GM18873 (cell line): Measurements from ENCODE around the gene CNKSR3.

Source experiments
- ATAC-seq: cut with Tn5 transposase; IDR thresholded peaks from one replicate; pipeline ENCODE4 v1.9.1; 2021; ENCODE audit warnings: mild to moderate bottlenecking, moderate library complexity, moderate number of reproducible peaks; ENCODE audit not compliant: unreplicated experiment, low FRiP score

The CNKSR3 gene

GRCh38 chr6:154390034-154390433, 120.5 kb downstream of the CNKSR3 start:
- no peak for ATAC-seq

- no peak for ATAC-seq
Measured at GRCh38 chr6:154388803-154389202, 121.7 kb downstream of the CNKSR3 start.

GRCh38 chr6:154386848-154387717, 123.4 kb downstream of the CNKSR3 start:
- ATAC-seq, result no peak

GRCh38 chr6:154384191-154384590, 126.3 kb downstream of the CNKSR3 start:
- no peak for ATAC-seq

GRCh38 chr6:154383273-154383672, 127.2 kb downstream of the CNKSR3 start:
- ATAC-seq, result no peak

- ATAC-seq, result no peak
Measured at GRCh38 chr6:154382740-154383139, 127.7 kb downstream of the CNKSR3 start.

GRCh38 chr6:154381548-154381947, 128.9 kb downstream of the CNKSR3 start:
- no peak for ATAC-seq

- ATAC-seq, result no peak
Measured at GRCh38 chr6:154380741-154381140, 129.7 kb downstream of the CNKSR3 start.

GRCh38 chr6:154379585-154379984, 130.9 kb downstream of the CNKSR3 start:
- no peak for ATAC-seq

GRCh38 chr6:154378518-154378917, 132.0 kb downstream of the CNKSR3 start:
- ATAC-seq, result no peak

- ATAC-seq, result no peak
Measured at GRCh38 chr6:154377726-154378125, 132.8 kb downstream of the CNKSR3 start.

GRCh38 chr6:154373971-154374370, 136.5 kb downstream of the CNKSR3 start:
- no peak for ATAC-seq

GRCh38 chr6:154371281-154371680, 139.2 kb downstream of the CNKSR3 start:
- no peak for ATAC-seq

GRCh38 chr6:154370545-154370944, 139.9 kb downstream of the CNKSR3 start:
- ATAC-seq, result no peak

- ATAC-seq, result no peak
Measured at GRCh38 chr6:154367839-154368695, 142.4 kb downstream of the CNKSR3 start.

GRCh38 chr6:154367336-154367735, 143.1 kb downstream of the CNKSR3 start:
- ATAC-seq, result no peak

- ATAC-seq, result no peak
Measured at GRCh38 chr6:154363821-154364220, 146.7 kb downstream of the CNKSR3 start.

- no peak for ATAC-seq
Measured at GRCh38 chr6:154361476-154361875, 149.0 kb downstream of the CNKSR3 start.

- no peak for ATAC-seq
Measured at GRCh38 chr6:154360476-154360875, 150.0 kb downstream of the CNKSR3 start.

- ATAC-seq, result no peak
Measured at GRCh38 chr6:154359679-154360078, 150.8 kb downstream of the CNKSR3 start.

GRCh38 chr6:154359161-154359574, 151.3 kb downstream of the CNKSR3 start:
- no peak for ATAC-seq
